Vagina (tissue), 2 donors: ENCODE results near the gene SS18.

Experiments
- POLR2A ChIP-seq, 2 donors: fragments of 450-650 bp; IDR thresholded peaks; one replicate each; pipeline ENCODE4 v1.6.1; 2017; ENCODE audit warnings: antibody characterized with exemption in 2 of 2, mild to moderate bottlenecking in 2 of 2, moderate library complexity in 2 of 2
- TF ChIP-seq, protein P1 (sequence below), 3 experiments: fragments of 450-650 bp in 2 of 3; fragments of 200-600 bp in 1 of 3; sonication (generic) in 1 of 3; IDR thresholded peaks; one replicate each; pipeline ENCODE4 v1.5.1; 2017 to 2019; ENCODE audit warnings: antibody characterized with exemption in 3 of 3, mild to moderate bottlenecking in 2 of 3, moderate library complexity in 2 of 3

DNA sequence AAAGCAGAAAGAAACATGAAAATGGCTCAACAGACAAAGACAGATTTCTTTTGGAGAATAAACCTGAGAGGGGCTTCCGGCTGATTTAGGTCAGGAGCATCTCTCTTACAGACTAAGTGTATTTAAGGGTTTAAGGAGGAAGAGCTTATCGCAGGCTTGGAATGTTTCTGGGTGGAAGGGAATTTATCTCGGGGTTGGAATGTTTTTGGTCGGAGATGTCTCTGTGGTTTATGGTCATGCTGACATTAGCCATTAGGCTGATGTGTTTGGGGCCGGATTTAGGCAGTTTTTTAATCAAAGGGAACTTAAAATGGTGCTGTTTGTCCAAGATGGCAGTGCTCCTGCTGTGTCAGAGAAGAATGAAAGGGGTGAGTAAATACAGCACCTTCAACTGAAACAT lies 28.8 kb upstream of the SS18 start:
- TF ChIP-seq, protein P1, sequence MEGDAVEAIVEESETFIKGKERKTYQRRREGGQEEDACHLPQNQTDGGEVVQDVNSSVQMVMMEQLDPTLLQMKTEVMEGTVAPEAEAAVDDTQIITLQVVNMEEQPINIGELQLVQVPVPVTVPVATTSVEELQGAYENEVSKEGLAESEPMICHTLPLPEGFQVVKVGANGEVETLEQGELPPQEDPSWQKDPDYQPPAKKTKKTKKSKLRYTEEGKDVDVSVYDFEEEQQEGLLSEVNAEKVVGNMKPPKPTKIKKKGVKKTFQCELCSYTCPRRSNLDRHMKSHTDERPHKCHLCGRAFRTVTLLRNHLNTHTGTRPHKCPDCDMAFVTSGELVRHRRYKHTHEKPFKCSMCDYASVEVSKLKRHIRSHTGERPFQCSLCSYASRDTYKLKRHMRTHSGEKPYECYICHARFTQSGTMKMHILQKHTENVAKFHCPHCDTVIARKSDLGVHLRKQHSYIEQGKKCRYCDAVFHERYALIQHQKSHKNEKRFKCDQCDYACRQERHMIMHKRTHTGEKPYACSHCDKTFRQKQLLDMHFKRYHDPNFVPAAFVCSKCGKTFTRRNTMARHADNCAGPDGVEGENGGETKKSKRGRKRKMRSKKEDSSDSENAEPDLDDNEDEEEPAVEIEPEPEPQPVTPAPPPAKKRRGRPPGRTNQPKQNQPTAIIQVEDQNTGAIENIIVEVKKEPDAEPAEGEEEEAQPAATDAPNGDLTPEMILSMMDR (IDR thresholded peaks at IDR 0.05): no peak
- TF ChIP-seq POLR2A (IDR thresholded peaks at IDR 0.05): no peak
